ENCODE data around the gene MED31.

- TF ChIP-seq POLR2AphosphoS5 (IDR thresholded peaks at IDR 0.05), result no peak
- TF ChIP-seq POLR2A (IDR thresholded peaks at IDR 0.05), result no peak
- TF ChIP-seq CTCF (IDR thresholded peaks at IDR 0.05), result no peak
These were observed 18.2 kb upstream of the MED31 start for GRCh38 chr17:6669479-6670212.
